GM12875 (cell line): ENCODE measurements around the gene DGKQ.
"Not testable (repeated sequence)": the region's sequence is repeated elsewhere in the genome, so short reads cannot be mapped to it uniquely, and the experiment has no call there.

Experiments used
- H3K4me3 ChIP-seq: one replicate; pipeline ENCODE4 v1.5.1; 2011; ENCODE audit warnings: low read depth, low read length, control low read depth
- CTCF ChIP-seq: IDR thresholded peaks from 2 replicates; pipeline ENCODE4 v1.5.1; 2011; ENCODE audit warnings: low read depth, mild to moderate bottlenecking, control low read depth, inconsistent platforms, low read length, moderate library complexity, borderline replicate concordance; ENCODE audit not compliant: insufficient read depth

Gene DGKQ

GRCh38 chr4:948101-948935 lies 25.1 kb downstream of the DGKQ start:
- TF ChIP-seq CTCF: no peak
- no peak overlapping the region for H3K4me3 ChIP-seq

- TF ChIP-seq CTCF: no peak
- no peak overlapping the region for H3K4me3 ChIP-seq
Measured at GRCh38 chr4:947491-947971, 25.8 kb downstream of the DGKQ start.

- no peak overlapping the region for H3K4me3 ChIP-seq
- no peak for TF ChIP-seq CTCF
Measured at GRCh38 chr4:946517-947471, 26.6 kb downstream of the DGKQ start.

- no peak overlapping the region for H3K4me3 ChIP-seq
- no peak for TF ChIP-seq CTCF
Measured at GRCh38 chr4:946103-946450, 27.3 kb downstream of the DGKQ start.

GRCh38 chr4:945274-946102 lies 27.9 kb downstream of the DGKQ start:
- no peak for TF ChIP-seq CTCF
- no peak overlapping the region for H3K4me3 ChIP-seq

- H3K4me3 ChIP-seq: not testable (repeated sequence)
Measured at GRCh38 chr4:939508-939907, 33.9 kb downstream of the DGKQ start.

- TF ChIP-seq CTCF: no peak
- peak overlapping the region; percentile 98 for H3K4me3 ChIP-seq
Measured at GRCh38 chr4:932713-933070, 40.7 kb downstream of the DGKQ start.
